PFSK-1 (cell line): Measurements from ENCODE around the gene STARD6.

Experiments
- FOXP2 ChIP-seq: optimal IDR thresholded peaks from 2 replicates; pipeline ENCODE3; 2011; ENCODE audit warnings: borderline replicate concordance, control low read depth, inconsistent platforms; ENCODE audit not compliant: insufficient read depth; ENCODE audit errors: extremely low read length, extremely low read depth
- POLR2AphosphoS5 ChIP-seq: IDR thresholded peaks from 2 replicates; pipeline ENCODE4 v1.6.1; 2012; ENCODE audit warnings: low read depth, mild to moderate bottlenecking, control low read depth, low read length, moderate library complexity
- REST ChIP-seq, 2 experiments: IDR thresholded peaks; 2 replicates each; pipeline versions ENCODE4 v1.6.1 to v1.8.0; 2011 to 2012; ENCODE audit warnings: low read depth in 2 of 2, low read length in 2 of 2, control low read depth in 1 of 2, inconsistent platforms in 1 of 2, mild to moderate bottlenecking in 1 of 2, moderate library complexity in 1 of 2; ENCODE audit not compliant: insufficient read depth in 1 of 2
- SIN3A ChIP-seq: IDR thresholded peaks from 2 replicates; pipeline ENCODE4 v1.6.1; 2012; ENCODE audit warnings: mild to moderate bottlenecking, low read length, moderate library complexity, borderline replicate concordance; ENCODE audit not compliant: insufficient read depth
- TAF1 ChIP-seq: IDR thresholded peaks from 2 replicates; pipeline ENCODE4 v1.6.1; 2012; ENCODE audit warnings: low read length, control low read depth, borderline replicate concordance; ENCODE audit not compliant: insufficient read depth

The STARD6 gene

GRCh38 chr18:54386043-54386442, 28.4 kb upstream of the STARD6 start:
- TF ChIP-seq TAF1 (no peak), FOXP2 (no peak), SIN3A (no peak), REST (IDR thresholded peaks at IDR 0.05; ENCODE audit: insufficient read depth in 1 of 2, low read depth in 2 of 2, low read length in 2 of 2) (no peak), POLR2AphosphoS5 (no peak)

GRCh38 chr18:54382733-54383252, 25.1 kb upstream of the STARD6 start:
- TF ChIP-seq TAF1 (no peak), FOXP2 (no peak), POLR2AphosphoS5 (no peak)

GRCh38 chr18:54382076-54382475, 24.4 kb upstream of the STARD6 start:
- TF ChIP-seq POLR2AphosphoS5 = no peak
- no peak for TF ChIP-seq REST (IDR thresholded peaks at IDR 0.05; ENCODE audit: insufficient read depth in 1 of 2, low read depth in 2 of 2, low read length in 2 of 2)
- TF ChIP-seq SIN3A = no peak
- no peak for TF ChIP-seq FOXP2
- TF ChIP-seq TAF1 = no peak

GRCh38 chr18:54381640-54382039, 24.0 kb upstream of the STARD6 start:
- TF ChIP-seq SIN3A (no peak), FOXP2 (no peak), POLR2AphosphoS5 (no peak), TAF1 (no peak), REST (IDR thresholded peaks at IDR 0.05; ENCODE audit: insufficient read depth in 1 of 2, low read depth in 2 of 2, low read length in 2 of 2) (no peak)

- TF ChIP-seq REST (IDR thresholded peaks at IDR 0.05; ENCODE audit: insufficient read depth in 1 of 2, low read depth in 2 of 2, low read length in 2 of 2) = no peak
- TF ChIP-seq SIN3A = no peak
- no peak for TF ChIP-seq FOXP2
These were observed 20.4 kb upstream of the STARD6 start for GRCh38 chr18:54378057-54378456.
